ENCODE results near the gene EXOSC7.

GRCh38 chr3:44939581-44940036 lies 36.4 kb upstream of the EXOSC7 start:
- TF ChIP-seq, protein P1, sequence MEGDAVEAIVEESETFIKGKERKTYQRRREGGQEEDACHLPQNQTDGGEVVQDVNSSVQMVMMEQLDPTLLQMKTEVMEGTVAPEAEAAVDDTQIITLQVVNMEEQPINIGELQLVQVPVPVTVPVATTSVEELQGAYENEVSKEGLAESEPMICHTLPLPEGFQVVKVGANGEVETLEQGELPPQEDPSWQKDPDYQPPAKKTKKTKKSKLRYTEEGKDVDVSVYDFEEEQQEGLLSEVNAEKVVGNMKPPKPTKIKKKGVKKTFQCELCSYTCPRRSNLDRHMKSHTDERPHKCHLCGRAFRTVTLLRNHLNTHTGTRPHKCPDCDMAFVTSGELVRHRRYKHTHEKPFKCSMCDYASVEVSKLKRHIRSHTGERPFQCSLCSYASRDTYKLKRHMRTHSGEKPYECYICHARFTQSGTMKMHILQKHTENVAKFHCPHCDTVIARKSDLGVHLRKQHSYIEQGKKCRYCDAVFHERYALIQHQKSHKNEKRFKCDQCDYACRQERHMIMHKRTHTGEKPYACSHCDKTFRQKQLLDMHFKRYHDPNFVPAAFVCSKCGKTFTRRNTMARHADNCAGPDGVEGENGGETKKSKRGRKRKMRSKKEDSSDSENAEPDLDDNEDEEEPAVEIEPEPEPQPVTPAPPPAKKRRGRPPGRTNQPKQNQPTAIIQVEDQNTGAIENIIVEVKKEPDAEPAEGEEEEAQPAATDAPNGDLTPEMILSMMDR (IDR thresholded peaks at IDR 0.05): no peak
- TF ChIP-seq EZH2 (IDR thresholded peaks at IDR 0.05; ENCODE audit: borderline replicate concordance, insufficient read depth, low read depth, low read length, poor library complexity, severe bottlenecking): no peak
